Brain microvascular endothelial cell (primary cell): Measurements from ENCODE around the gene SWT1.
"Not testable (repeated sequence)": the region's sequence is repeated elsewhere in the genome, so short reads cannot be mapped to it uniquely, and the experiment has no call there.

Experiments
- DNase-seq: peaks from one replicate; pipeline ENCODE4 v3.0.0-alpha.2; 2020
- H3K27ac ChIP-seq: fragments of 250-450 bp; sonication (Bioruptor Pico); 2 replicates; pipeline ENCODE4 v1.5.1; 2020; ENCODE audit warnings: mild to moderate bottlenecking, moderate library complexity
- H3K27me3 ChIP-seq: fragments of 250-450 bp; sonication (Bioruptor Pico); replicated peaks from 2 replicates; pipeline ENCODE4 v1.5.1; 2020; ENCODE audit warnings: mild to moderate bottlenecking
- H3K36me3 ChIP-seq: fragments of 250-450 bp; sonication (Bioruptor Pico); replicated peaks from 2 replicates; pipeline ENCODE4 v1.5.1; 2020; ENCODE audit warnings: mild to moderate bottlenecking
- H3K4me3 ChIP-seq: 2 replicates; pipeline ENCODE4 v1.5.1; 2011; ENCODE audit warnings: low read depth, mild to moderate bottlenecking, control low read depth, low read length, moderate library complexity
- in situ Hi-C: cut with HindIII; loops from 2 replicates; pipeline ENCODE4 v1.10.0; 2017; ENCODE audit warnings: low sequenced_read_pairs, low pct_ligation_motif_present
- TF ChIP-seq, protein P1 (sequence below): IDR thresholded peaks from 2 replicates; pipeline ENCODE4 v1.5.1; 2011; ENCODE audit warnings: low read depth, mild to moderate bottlenecking, moderate library complexity, low read length, control low read depth, inconsistent platforms; ENCODE audit errors: missing control alignments

SWT1 gene

DNA sequence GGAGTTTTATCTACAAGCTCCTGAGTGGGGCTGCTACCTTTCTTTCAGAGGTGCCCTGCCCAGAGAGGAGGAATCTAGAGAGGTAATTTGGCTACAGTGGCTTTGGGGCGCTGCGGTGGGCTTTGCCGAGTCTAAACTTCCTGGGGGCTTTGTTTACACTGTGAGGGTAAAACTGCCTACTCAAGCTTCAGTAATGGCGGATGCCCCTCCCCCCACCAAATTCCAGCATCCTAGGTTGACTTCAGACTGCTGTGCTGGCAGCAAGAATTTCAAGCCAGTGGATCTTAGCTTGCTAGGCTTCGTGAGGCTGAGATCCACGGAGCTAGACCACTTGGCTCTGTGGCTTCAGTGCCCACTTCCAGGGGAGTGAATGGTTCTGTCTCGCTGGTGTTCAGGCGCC lies 43.9 kb downstream of the SWT1 start:
- in situ Hi-C loops, result no loop called here
- Histone ChIP-seq H3K27me3 (no peaks in the 10 kb centered on the region), H3K36me3 (no peaks in the 10 kb centered on the region), H3K4me3 (no peak overlapping the region), H3K27ac (no peak overlapping the region)
- TF ChIP-seq, protein P1, sequence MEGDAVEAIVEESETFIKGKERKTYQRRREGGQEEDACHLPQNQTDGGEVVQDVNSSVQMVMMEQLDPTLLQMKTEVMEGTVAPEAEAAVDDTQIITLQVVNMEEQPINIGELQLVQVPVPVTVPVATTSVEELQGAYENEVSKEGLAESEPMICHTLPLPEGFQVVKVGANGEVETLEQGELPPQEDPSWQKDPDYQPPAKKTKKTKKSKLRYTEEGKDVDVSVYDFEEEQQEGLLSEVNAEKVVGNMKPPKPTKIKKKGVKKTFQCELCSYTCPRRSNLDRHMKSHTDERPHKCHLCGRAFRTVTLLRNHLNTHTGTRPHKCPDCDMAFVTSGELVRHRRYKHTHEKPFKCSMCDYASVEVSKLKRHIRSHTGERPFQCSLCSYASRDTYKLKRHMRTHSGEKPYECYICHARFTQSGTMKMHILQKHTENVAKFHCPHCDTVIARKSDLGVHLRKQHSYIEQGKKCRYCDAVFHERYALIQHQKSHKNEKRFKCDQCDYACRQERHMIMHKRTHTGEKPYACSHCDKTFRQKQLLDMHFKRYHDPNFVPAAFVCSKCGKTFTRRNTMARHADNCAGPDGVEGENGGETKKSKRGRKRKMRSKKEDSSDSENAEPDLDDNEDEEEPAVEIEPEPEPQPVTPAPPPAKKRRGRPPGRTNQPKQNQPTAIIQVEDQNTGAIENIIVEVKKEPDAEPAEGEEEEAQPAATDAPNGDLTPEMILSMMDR, result no peak
- DNase-seq, result no peak

DNA sequence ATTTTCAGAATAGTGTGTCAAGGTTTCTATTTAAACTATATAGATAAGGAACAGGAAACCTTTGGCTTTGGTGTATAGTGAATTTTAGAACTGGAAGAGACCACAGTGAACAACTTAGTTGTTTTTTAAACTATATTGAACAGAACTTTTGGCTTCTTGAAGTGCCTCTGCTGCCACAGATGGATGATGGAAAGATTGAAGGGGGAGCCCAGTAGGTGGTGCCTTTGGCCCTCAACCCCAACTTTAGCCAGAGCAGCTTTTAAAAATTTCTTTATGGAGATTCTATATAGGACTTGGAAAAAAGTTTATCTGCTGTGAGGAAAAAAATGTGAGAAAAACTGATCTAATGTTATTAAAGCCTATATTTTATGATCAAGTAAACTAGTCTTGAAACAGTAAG lies 50.2 kb downstream of the SWT1 start:
- in situ Hi-C loops, result no loop called here
- no peak for DNase-seq
- Histone ChIP-seq H3K36me3 (no peaks in the 10 kb centered on the region), H3K27me3 (no peaks in the 10 kb centered on the region), H3K27ac (no peak overlapping the region), H3K4me3 (no peak overlapping the region)
- TF ChIP-seq, protein P1, result peak; percentile 3

DNA sequence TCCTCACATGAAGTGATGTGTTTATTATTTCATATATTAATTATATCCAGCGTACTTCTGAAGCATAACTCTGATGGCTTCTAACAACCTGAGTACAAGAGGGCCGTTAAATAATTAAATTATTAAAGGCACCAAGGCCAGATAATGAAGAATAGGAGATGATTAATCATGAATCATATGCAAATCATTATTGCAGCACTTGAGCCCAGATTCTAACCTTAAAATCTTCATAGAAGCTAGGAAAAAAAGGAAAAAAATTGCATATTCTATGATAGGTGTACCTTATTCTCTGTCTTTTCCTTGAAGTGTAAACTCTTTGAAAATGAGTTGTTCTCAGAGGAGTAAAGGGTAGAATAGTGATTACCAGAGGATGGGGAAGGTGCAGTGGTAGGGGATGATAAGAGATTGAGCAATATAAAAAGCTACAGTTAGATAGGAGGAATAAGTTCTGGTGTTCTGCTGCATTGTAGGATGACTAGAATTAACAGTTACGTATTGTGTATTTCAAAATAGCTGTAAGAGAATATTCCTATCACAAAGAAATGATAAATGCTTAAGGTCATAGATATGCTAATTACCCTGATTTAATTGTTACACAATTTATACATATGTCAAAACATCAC lies 51.1 kb downstream of the SWT1 start:
- Histone ChIP-seq H3K27me3 (no peaks in the 10 kb centered on the region), H3K27ac (no peak overlapping the region), H3K4me3 (no peak overlapping the region), H3K36me3 (no peaks in the 10 kb centered on the region)
- DNase-seq, result no peak
- in situ Hi-C loops, result no loop called here
- TF ChIP-seq, protein P1, result no peak

DNA sequence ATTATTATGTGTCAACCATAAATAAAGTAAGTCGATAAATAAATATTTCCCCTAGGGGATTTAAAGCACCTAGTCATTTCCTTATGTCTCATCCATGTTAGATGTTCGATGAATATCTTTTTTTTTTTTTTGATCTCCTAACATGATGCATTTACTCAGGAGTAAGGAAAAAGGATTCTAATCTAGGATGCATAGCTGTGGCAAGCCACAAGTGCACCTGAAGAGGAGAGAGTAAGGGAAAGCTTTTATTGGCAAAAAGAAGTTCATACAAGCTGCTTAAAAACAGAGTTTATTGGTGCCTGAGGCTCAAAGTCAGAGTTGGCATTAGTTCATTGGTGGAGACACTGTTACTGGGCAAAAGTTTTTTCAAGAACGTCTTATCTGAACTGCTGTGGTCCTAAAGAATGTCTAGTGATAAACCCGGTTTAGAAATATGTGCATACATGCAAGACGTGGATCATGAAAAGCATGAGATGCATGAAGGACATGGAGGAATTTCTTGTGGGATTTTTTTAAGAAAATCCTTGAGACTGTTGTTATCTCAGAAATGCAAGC lies 51.7 kb downstream of the SWT1 start:
- H3K36me3 ChIP-seq, result no peaks in the 10 kb centered on the region

DNA sequence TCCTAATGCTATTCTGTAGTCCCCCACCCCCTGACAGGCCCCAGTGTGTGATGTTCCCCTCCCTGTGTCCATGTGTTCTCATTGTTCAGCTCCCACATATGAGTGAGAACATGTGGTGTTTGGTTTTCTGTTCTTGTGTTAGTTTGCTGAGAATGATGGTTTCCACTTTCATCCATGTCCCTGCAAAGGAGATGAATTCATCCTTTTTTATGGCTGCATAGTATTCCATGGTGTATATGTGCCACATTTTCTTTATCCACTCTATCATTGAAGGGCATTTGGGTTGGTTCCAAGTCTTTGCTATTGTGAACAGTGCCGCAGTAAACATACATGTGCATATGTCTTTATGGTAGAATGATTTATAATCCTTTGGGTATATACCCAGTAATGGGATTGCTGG lies 52.4 kb downstream of the SWT1 start:
- H3K27ac ChIP-seq, H3K36me3 ChIP-seq, DNase-seq, in situ Hi-C loops, H3K27me3 ChIP-seq, H3K4me3 ChIP-seq: not testable (repeated sequence)

More for the DNA sequence above, 51.7 kb downstream of the SWT1 start:
- Histone ChIP-seq H3K27me3 (no peaks in the 10 kb centered on the region), H3K4me3 (no peak overlapping the region), H3K27ac (no peak overlapping the region)
- no peak for DNase-seq
- TF ChIP-seq, protein P1, result no peak
- in situ Hi-C loops, result no loop called here

DNA sequence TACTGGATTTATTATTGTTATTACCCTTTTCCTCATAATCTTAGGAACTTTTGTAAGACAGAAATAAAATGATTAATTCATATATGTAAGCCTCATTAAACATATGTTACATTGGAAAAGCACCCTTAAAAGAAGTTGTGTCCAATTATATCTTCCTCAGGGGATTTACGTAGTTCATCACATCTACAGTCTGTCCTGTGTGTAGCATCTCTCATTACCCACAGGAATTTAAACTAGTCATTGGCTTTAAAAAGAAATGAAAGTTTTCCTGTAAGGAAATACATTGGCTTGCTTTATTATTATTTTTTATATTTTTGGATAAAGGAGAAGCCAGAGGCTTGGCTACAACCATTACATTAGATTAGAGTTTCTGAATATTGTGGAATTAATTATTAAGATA lies 56.1 kb downstream of the SWT1 start:
- TF ChIP-seq, protein P1, result no peak
- in situ Hi-C loops, result no loop called here
- H3K27me3 ChIP-seq, result no peaks in the 10 kb centered on the region
- H3K4me3 ChIP-seq, result no peak overlapping the region
- no peak overlapping the region for H3K27ac ChIP-seq
- DNase-seq, result no peak
- no peaks in the 10 kb centered on the region for H3K36me3 ChIP-seq
